Epithelial cell of proximal tubule (primary cell): ENCODE measurements around the gene TEX22. TPM values are rescaled to one million over a fixed set of nuclear protein-coding genes. Genes with fewer than 3 reads are reported as not detected.

Experiments
- DNase-seq: peaks from one replicate; pipeline ENCODE4 v3.0.0-alpha.2; 2011; ENCODE audit warnings: low read depth
- H3K4me3 ChIP-seq: 2 replicates; pipeline ENCODE4 v1.5.1; 2011; ENCODE audit warnings: low read depth, mild to moderate bottlenecking, low read length
- total RNA-seq: library from RNA; depleted of rRNA; stranded (reverse); fragments of >200 nt; gene quantifications from 2 replicates; pipeline ENCODE4 v1.2.3, GENCODE V29; 2015
- TF ChIP-seq, protein P1 (sequence below): conservative IDR thresholded peaks from 2 replicates; pipeline ENCODE4 v1.5.1; 2012; ENCODE audit warnings: low read depth, mild to moderate bottlenecking, low read length

Gene TEX22
- total RNA-seq, 1 donor from 2014 or later: 0.29 TPM

- TF ChIP-seq, protein P1, sequence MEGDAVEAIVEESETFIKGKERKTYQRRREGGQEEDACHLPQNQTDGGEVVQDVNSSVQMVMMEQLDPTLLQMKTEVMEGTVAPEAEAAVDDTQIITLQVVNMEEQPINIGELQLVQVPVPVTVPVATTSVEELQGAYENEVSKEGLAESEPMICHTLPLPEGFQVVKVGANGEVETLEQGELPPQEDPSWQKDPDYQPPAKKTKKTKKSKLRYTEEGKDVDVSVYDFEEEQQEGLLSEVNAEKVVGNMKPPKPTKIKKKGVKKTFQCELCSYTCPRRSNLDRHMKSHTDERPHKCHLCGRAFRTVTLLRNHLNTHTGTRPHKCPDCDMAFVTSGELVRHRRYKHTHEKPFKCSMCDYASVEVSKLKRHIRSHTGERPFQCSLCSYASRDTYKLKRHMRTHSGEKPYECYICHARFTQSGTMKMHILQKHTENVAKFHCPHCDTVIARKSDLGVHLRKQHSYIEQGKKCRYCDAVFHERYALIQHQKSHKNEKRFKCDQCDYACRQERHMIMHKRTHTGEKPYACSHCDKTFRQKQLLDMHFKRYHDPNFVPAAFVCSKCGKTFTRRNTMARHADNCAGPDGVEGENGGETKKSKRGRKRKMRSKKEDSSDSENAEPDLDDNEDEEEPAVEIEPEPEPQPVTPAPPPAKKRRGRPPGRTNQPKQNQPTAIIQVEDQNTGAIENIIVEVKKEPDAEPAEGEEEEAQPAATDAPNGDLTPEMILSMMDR: no peak
- no peak overlapping the region for H3K4me3 ChIP-seq
- DNase-seq: no peak
These were observed 13.1 kb upstream of the TEX22 start for GRCh38 chr14:105385322-105385637.

- no peak for DNase-seq
- H3K4me3 ChIP-seq: no peak overlapping the region
- TF ChIP-seq, protein P1: no peak
These were observed 12.5 kb upstream of the TEX22 start for GRCh38 chr14:105385698-105386365.

DNA sequence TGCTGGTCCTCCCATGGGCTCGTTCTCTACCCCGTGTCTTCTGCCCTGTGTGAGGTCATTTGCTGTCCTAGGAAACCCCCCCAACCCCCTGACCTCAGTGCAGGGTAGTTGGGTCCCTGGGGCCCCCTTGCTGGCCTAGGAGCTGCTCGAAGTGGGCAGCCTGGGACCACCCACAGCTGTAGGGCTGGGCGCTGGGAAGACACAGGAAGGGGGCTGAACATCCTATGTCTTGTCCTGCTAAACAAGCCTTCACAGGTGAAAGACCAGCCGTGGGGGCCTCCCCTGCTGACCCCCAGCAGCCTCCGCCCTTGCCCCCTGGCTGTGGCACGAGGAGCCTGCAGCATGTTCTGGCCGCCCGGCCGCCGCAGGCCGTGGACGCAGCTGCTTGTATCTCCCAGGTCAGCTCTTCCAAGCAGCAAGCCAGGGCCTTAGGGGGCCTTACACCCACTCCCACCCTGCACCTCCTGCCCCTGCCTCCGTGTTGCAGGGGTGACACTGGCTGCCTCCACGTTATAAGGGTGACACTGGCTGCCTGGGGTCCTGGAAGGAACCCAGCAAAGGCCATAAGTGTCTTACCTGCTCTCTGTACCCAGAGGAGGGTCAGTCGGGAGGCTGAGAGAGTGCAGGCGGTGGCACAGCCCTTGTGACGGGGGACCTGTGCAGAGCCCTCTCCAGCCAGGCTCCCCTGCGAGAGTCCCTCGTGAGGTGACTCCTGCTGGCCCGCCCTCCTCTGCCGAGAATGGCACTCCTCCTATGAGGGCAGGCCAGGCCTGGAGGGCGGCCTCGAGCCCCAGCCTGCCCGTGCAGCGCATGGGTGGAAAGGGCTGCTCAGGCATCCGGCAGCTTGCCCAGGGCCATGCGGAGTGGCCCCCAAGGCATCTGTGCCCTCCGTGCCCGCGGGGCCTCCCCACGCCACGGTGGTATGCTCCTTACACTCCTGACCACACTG lies 11.5 kb upstream of the TEX22 start:
- TF ChIP-seq, protein P1: no peak
- no peak overlapping the region for H3K4me3 ChIP-seq
- DNase-seq: no peak

GRCh38 chr14:105387530-105387922 lies 10.8 kb upstream of the TEX22 start:
- DNase-seq: no peak
- TF ChIP-seq, protein P1: no peak
- H3K4me3 ChIP-seq: no peak overlapping the region

DNA sequence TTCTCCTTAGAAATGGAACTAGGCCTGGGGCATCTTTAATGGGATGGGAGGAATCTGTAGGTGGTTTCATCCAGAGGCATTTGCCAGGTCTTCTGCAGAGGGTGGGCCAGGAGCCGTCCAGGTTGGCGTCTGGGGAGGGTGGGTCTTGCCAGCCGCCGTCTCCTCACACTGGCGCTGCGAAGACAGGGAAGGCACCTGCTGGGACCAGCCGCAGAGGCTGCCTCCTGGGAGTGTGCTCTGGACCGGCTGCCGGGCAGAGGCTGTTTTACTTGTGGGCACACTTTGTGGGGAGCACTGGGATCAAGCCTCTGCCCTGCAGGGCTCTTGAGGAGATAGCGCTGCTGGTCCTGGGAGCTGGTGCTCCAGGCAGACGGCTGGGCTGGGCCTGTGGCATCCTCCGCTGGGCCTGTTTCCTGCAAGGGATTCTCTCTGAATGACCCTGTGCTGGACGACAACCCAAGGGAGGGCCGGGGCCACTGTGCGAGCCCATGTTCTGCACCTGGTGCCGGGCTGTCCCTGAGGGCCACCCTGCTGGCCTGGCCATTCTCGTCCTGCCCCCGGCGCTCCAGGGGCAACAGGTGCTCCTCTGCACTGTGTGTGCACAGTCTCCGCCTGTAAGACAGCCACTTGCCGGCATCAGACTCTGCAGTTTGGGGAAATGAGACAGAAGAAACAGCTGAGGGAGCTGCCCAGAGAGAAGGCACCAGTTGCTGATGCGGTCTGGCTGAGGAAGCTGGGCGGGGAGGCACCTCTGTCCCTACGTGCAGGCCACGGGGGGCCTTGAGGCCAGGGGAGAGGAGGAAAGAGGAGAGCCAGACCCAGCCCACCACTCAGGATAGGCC lies 10.0 kb upstream of the TEX22 start:
- DNase-seq: no peak
- no peak overlapping the region for H3K4me3 ChIP-seq
- TF ChIP-seq, protein P1: no peak

- H3K4me3 ChIP-seq: no peak overlapping the region
- DNase-seq: no peak
- TF ChIP-seq, protein P1: no peak
These were observed 9.4 kb upstream of the TEX22 start for GRCh38 chr14:105388976-105389375.
